K562 (cell line): Measurements from ENCODE around the gene PALLD.

Experiments used
- CTCF ChIP-seq, 3 experiments: IDR thresholded peaks in 2 of 3; conservative IDR thresholded peaks in 1 of 3; 2 replicates each; pipeline ENCODE4 v1.5.1; 2011 to 2012; ENCODE audit warnings: low read length in 3 of 3, mild to moderate bottlenecking in 3 of 3, control low read depth in 2 of 3, improper control_type of control experiment in 1 of 3, inconsistent platforms in 1 of 3, low read depth in 1 of 3, mixed read lengths in 1 of 3, moderate library complexity in 1 of 3; ENCODE audit not compliant: insufficient read depth in 2 of 3
- FOXO4 ChIP-seq: fragments of 450-650 bp; formaldehyde crosslinking; IDR thresholded peaks from 2 replicates; pipeline ENCODE4 v1.4.0; 2020; ENCODE audit warnings: mild to moderate bottlenecking, moderate library complexity
- NRF1 ChIP-seq, 2 experiments: fragments of 450-650 bp; IDR thresholded peaks in 1 of 2; conservative IDR thresholded peaks in 1 of 2; 2 replicates each; pipeline ENCODE4 v1.6.1; 2014; ENCODE audit warnings: mild to moderate bottlenecking in 2 of 2
- POLR2A ChIP-seq: fragments of 450-650 bp; conservative IDR thresholded peaks from 2 replicates; pipeline ENCODE4 v1.6.1; 2016
- POLR2AphosphoS5 ChIP-seq: IDR thresholded peaks from 2 replicates; pipeline ENCODE4 v1.6.1; 2011; ENCODE audit warnings: mild to moderate bottlenecking, low read depth, low read length, moderate library complexity; ENCODE audit not compliant: control insufficient read depth, insufficient read depth
- TAF1 ChIP-seq: IDR thresholded peaks from 2 replicates; pipeline ENCODE4 v1.6.1; 2011; ENCODE audit warnings: mild to moderate bottlenecking, low read length, moderate library complexity; ENCODE audit not compliant: insufficient read depth, control insufficient read depth, severe bottlenecking; ENCODE audit errors: extremely low read depth
- TCF7L2 ChIP-seq: fragments of 150-350 bp; IDR thresholded peaks from 2 replicates; pipeline ENCODE4 v1.6.1; 2016; ENCODE audit warnings: low read depth, mild to moderate bottlenecking, low read length, moderate library complexity
- ZEB2 ChIP-seq: fragments of 450-650 bp; IDR thresholded peaks from 2 replicates; pipeline ENCODE4 v1.6.1; 2016
- TF ChIP-seq, protein P1 (sequence below): fragments of 450-650 bp; conservative IDR thresholded peaks from 2 replicates; pipeline ENCODE4 v1.6.1; 2016; ENCODE audit warnings: missing genetic modification characterization, low read depth, mild to moderate bottlenecking, control low read depth, missing compliant biosample characterization

- TF ChIP-seq CTCF (IDR thresholded peaks at IDR 0.05 in 2 of 3, conservative IDR thresholded peaks at IDR 0.05 in 1 of 3; ENCODE audit: insufficient read depth in 2 of 3, low read depth in 1 of 3, low read length in 3 of 3) = no peak
- TF ChIP-seq POLR2A = no peak
- no peak for TF ChIP-seq TCF7L2
- TF ChIP-seq TAF1 = no peak
- TF ChIP-seq ZEB2 = no peak
- TF ChIP-seq NRF1 (conservative IDR thresholded peaks at IDR 0.05 in 1 of 2, IDR thresholded peaks at IDR 0.05 in 1 of 2) = no peak
- TF ChIP-seq, protein P1, sequence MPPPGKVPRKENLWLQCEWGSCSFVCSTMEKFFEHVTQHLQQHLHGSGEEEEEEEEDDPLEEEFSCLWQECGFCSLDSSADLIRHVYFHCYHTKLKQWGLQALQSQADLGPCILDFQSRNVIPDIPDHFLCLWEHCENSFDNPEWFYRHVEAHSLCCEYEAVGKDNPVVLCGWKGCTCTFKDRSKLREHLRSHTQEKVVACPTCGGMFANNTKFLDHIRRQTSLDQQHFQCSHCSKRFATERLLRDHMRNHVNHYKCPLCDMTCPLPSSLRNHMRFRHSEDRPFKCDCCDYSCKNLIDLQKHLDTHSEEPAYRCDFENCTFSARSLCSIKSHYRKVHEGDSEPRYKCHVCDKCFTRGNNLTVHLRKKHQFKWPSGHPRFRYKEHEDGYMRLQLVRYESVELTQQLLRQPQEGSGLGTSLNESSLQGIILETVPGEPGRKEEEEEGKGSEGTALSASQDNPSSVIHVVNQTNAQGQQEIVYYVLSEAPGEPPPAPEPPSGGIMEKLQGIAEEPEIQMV = no peak
- TF ChIP-seq POLR2AphosphoS5 = no peak
- no peak for TF ChIP-seq FOXO4 (CRISPR knock-in tag)
Measured at GRCh38 chr4:168524897-168525296, 28.0 kb downstream of the PALLD start.
